HG03196 (cell line): ENCODE measurements around the gene ORAI3.

Experiments used
- ATAC-seq: cut with Tn5 transposase; IDR thresholded peaks from one replicate; pipeline ENCODE4 v1.9.1; 2021; ENCODE audit not compliant: unreplicated experiment

Gene ORAI3

GRCh38 chr16:30948667-30949649 lies at the start of gene ORAI3:
Gene ORAI3 (plus strand): TSS chr16:30949068. CDS start chr16:30949290, 222 bp downstream.
- ATAC-seq = peak; percentile 53

- no peak for ATAC-seq
Observed at GRCh38 chr16:30899794-30900193, 49.1 kb upstream of the ORAI3 start.

GRCh38 chr16:30900588-30900987 lies 48.3 kb upstream of the ORAI3 start:
- no peak for ATAC-seq

GRCh38 chr16:30901201-30902028 lies 47.5 kb upstream of the ORAI3 start:
- ATAC-seq = no peak

DNA sequence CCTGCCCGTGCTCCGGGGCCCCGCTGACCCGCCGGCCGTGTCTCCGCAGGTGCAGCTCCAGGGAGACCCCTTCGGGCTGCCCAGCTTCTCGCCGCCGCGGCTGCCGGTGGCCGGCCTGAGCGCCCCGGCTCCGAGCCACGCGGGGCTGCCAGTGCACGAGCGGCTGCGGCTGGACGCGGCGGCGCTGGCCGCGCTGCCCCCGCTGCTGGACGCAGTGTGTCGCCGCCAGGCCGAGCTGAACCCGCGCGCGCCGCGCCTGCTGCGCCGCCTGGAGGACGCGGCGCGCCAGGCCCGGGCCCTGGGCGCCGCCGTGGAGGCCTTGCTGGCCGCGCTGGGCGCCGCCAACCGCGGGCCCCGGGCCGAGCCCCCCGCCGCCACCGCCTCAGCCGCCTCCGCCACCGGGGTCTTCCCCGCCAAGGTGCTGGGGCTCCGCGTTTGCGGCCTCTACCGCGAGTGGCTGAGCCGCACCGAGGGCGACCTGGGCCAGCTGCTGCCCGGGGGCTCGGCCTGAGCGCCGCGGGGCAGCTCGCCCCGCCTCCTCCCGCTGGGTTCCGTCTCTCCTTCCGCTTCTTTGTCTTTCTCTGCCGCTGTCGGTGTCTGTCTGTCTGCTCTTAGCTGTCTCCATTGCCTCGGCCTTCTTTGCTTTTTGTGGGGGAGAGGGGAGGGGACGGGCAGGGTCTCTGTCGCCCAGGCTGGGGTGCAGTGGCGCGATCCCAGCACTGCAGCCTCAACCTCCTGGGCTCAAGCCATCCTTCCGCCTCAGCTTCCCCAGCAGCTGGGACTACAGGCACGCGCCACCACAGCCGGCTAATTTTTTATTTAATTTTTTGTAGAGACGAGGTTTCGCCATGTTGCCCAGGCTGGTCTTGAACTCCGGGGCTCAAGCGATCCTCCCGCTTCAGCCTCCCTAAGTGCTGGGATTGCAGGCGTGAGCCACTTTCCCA lies 46.6 kb upstream of the ORAI3 start:
- peak; percentile 67 for ATAC-seq

DNA sequence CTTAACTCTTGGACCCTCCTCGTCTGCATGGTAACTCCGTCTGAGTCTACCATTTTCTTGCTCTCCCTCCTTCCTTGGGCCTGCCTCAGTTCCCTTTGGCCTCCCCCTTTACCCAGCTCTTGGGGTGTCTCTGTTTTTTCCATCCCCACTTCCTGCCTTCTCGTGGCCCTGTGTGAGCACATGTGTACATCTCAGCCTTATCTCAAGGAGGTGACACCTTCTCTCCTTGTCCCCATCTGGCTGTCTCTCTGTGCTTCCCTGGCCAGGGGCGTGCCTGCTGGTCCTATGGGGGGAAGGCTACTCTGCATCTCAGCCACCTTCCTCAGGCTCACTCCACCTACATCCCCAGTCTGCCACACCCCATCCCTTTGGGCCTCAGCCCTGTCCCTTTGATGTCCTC lies 45.9 kb upstream of the ORAI3 start:
- no peak for ATAC-seq

GRCh38 chr16:30903596-30903995 lies 45.3 kb upstream of the ORAI3 start:
- no peak for ATAC-seq

- ATAC-seq = no peak
Observed at GRCh38 chr16:30904114-30904780, 44.6 kb upstream of the ORAI3 start.

DNA sequence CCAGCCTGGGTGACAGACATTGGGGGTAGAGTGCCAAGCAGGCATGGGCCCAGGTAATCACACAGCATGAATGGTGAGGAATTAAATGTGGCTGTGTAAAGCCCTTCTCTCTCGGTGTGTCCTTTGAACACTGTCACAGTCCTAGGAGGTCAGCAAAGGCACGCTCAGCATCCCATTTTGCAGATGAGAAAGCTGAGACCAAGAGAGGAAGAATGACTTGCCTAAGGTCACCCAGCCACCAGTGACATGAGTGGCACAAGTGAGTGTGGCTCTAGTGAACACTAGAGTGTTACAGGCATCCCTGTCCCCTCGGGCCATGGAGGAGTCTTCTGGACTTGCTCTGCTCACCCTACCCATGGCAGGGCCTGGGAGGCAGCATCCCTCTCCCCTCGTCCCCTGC lies 41.8 kb upstream of the ORAI3 start:
- no peak for ATAC-seq

GRCh38 chr16:30910427-30911029 lies 38.3 kb upstream of the ORAI3 start:
- no peak for ATAC-seq

DNA sequence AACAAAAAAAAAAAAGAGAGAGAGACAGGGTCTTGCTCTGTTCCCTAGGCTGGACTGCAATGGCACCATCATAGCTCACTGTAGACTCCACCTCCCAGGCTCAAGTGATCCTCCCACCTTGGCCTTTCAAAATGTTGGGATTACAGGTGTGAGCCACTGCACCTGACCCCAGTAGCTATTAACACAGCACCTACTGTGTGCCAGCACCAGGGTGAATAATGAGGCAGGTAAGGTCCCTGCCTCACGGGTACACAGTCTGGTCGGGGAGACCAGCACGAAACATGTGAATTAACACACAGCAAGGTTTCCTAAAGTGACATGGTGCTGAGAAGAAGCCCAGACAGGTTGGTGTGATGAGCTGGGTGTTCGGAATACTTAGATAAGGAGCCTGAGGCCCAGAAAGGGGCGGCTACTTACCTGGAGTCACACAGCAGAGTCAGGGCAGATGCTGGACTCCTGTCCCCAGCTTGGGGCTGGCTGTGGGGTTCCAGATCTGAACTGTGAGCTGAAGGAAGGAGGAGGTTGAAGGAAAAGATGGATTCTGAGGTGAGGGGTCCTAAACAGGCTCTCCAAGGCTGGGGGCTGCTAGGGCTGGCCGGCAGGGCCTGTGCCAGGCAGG lies 36.0 kb upstream of the ORAI3 start:
- ATAC-seq = no peak

- ATAC-seq = no peak
Observed at GRCh38 chr16:30914830-30915229, 34.0 kb upstream of the ORAI3 start.

GRCh38 chr16:30918614-30919013 lies 30.3 kb upstream of the ORAI3 start:
- no peak for ATAC-seq

DNA sequence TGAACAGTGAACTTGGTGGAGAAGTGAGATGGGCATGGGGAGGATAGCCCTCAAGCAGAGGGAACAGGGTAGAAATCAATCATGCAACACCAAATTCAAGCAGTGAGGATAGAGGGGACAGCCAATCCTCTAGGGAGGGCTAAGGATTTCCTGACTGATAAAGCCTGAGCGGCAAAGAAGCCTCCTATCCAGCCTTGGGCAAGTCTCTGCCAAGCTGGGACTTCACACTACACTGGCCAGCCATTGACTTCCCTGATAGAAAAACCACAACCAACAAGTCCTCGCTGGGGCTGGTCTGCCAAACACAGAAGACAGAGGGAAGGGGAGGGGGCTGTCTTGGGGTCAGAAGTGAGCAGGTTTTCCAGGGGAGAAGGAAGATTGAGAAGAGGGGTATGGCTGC lies 28.0 kb upstream of the ORAI3 start:
- ATAC-seq = no peak

DNA sequence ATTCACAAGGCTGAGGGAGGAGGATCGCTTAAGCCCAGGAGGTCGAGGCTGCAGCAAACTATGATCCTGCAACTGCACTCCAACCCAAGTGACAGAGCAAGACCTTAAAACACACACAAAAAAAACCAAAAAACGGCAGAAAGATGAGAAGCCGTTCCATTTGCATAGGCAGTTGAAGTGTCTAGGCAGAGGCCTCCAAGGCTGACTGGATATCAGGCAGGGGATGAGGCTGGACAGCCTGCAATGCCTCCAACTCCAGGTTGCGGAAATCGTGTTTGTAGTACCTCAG lies 27.5 kb upstream of the ORAI3 start:
- ATAC-seq = no peak

GRCh38 chr16:30921748-30922419 lies 27.0 kb upstream of the ORAI3 start:
- peak; percentile 2 for ATAC-seq

- peak; percentile 75 for ATAC-seq
Observed at GRCh38 chr16:30922420-30922959, 26.4 kb upstream of the ORAI3 start.

GRCh38 chr16:30922960-30923535 lies 25.8 kb upstream of the ORAI3 start:
- ATAC-seq = peak; percentile 70
